ENCODE results near the gene UBE3C. TPM values are rescaled to one million over a fixed set of nuclear protein-coding genes. Genes with fewer than 3 reads are reported as not detected.

UBE3C gene
- total and polyA plus RNA-seq, 9 of the 15 experiments (the other 6 are each of a cell fraction or from before 2014, with no cell fraction given): 9.6 to 91.7 (median 75.4) TPM

- TF ChIP-seq CTCF (IDR thresholded peaks at IDR 0.05 in 2 of 3, conservative IDR thresholded peaks at IDR 0.05 in 1 of 3; ENCODE audit: insufficient read depth in 2 of 3, low read depth in 1 of 3, low read length in 3 of 3): no peak
These were observed 54.5 kb downstream of the UBE3C start (continued) for GRCh38 chr7:157193274-157193673.

- no peak overlapping the region for H3K9ac ChIP-seq (ENCODE audit: insufficient read depth in 1 of 2, low read depth in 2 of 2, low read length in 2 of 2)
- no peak for DNase-seq (ENCODE audit: extremely low read depth in 1 of 4, low spot score in 3 of 4)
- H3K4me1 ChIP-seq (replicated peaks in 1 of 2; ENCODE audit: control insufficient read depth in 2 of 2, insufficient read depth in 2 of 2, low read length in 2 of 2): no peaks in the 10 kb centered on the region
- no peak for FAIRE-seq
- H2AFZ ChIP-seq (ENCODE audit: low read depth, low read length): no peak overlapping the region
- no peak overlapping the region for H3K4me2 ChIP-seq (ENCODE audit: insufficient read depth, low read length)
- no peaks in the 10 kb centered on the region for H3K9me3 ChIP-seq (replicated peaks; ENCODE audit: control insufficient read depth, insufficient read depth, low read depth, low read length)
- BruUV-seq (replicated peaks): no TSS peak
- H3K27me3 ChIP-seq (ENCODE audit: control insufficient read depth in 2 of 2, insufficient read depth in 2 of 2, low read length in 2 of 2): no peaks in the 10 kb centered on the region
- no peaks in the 10 kb centered on the region for H4K20me1 ChIP-seq (replicated peaks; ENCODE audit: control insufficient read depth, insufficient read depth, low read length)
- peaks cover 93% of the 10 kb centered on the region for H3K36me3 ChIP-seq (ENCODE audit: control insufficient read depth, insufficient read depth, low read length)
- WGBS (ENCODE audit: insufficient coverage, low coverage, missing lambda C conversion rate): 75% methylated on average over 3 of the region's 3 CpGs
- H3K9me1 ChIP-seq (ENCODE audit: control insufficient read depth, insufficient read depth, low read length): no peaks in the 10 kb centered on the region
- POLR2A ChIA-PET: no interaction called here
- in situ Hi-C loops (cut with MboI) (no loop called here), intact Hi-C loops (cut with micrococcal nuclease) (no loop called here)
- H3K79me2 ChIP-seq (ENCODE audit: control insufficient read depth, insufficient read depth, low read length): 0 out of 3 replicates have a peak, but pooled peaks cover 6% of the 10 kb centered on the region
- no peak overlapping the region for H3K4me3 ChIP-seq
- ATAC-seq: no peak
- CTCF ChIA-PET (ENCODE audit: low intra/inter-chr PET ratio): no interaction called here
- no peak overlapping the region for H3K27ac ChIP-seq (ENCODE audit: extremely low read depth, low read depth, low read length)
- TF ChIP-seq BCL6 (CRISPR knock-in tag; IDR thresholded peaks at IDR 0.05) (no peak), TGIF2 (CRISPR knock-in tag; IDR thresholded peaks at IDR 0.05) (no peak), ZFP1 (CRISPR knock-in tag; IDR thresholded peaks at IDR 0.05) (no peak), RHOXF2B (CRISPR knock-in tag; conservative IDR thresholded peaks at IDR 0.05) (no peak), PREB (CRISPR knock-in tag; IDR thresholded peaks at IDR 0.05) (no peak), HNRNPL (IDR thresholded peaks at IDR 0.05; ENCODE audit: low read depth, low read length) (no peak), RBBP5 (IDR thresholded peaks at IDR 0.05; ENCODE audit: borderline replicate concordance, insufficient read depth, low read length, poor library complexity, severe bottlenecking) (no peak), DPF2 (IDR thresholded peaks at IDR 0.05) (no peak), FOXM1 (IDR thresholded peaks at IDR 0.05; ENCODE audit: low read depth) (no peak), FOXM1 (CRISPR knock-in tag; IDR thresholded peaks at IDR 0.05; ENCODE audit: low read depth) (no peak), ASH1L (IDR thresholded peaks at IDR 0.05; ENCODE audit: borderline replicate concordance, low read depth, partially characterized antibody) (no peak), THRAP3 (IDR thresholded peaks at IDR 0.05; ENCODE audit: borderline replicate concordance) (no peak), RBM39 (optimal IDR thresholded peaks at IDR 0.05; ENCODE audit: low read depth, low read length) (no peak)
These were observed 56.2 kb downstream of the UBE3C start for GRCh38 chr7:157194948-157195347.

Measured in K562 (cell line).